Thyroid gland (tissue), 4 donors: Measurements from ENCODE around the gene MLXIPL.

Experiments used
- POLR2A ChIP-seq, 2 donors: fragments of 450-650 bp; IDR thresholded peaks; one replicate each; pipeline ENCODE4 v1.6.1; 2017; ENCODE audit warnings: antibody characterized with exemption in 2 of 2, mild to moderate bottlenecking in 2 of 2, moderate library complexity in 1 of 2
- TF ChIP-seq, protein P1 (sequence below), 6 experiments: fragments of 200-600 bp in 3 of 6; fragments of 450-650 bp in 3 of 6; sonication (generic) in 3 of 6; IDR thresholded peaks; one replicate each; pipeline ENCODE4 v1.5.1; 2016 to 2019; ENCODE audit warnings: antibody characterized with exemption in 6 of 6, mild to moderate bottlenecking in 2 of 6, inconsistent platforms in 1 of 6, moderate library complexity in 1 of 6

DNA sequence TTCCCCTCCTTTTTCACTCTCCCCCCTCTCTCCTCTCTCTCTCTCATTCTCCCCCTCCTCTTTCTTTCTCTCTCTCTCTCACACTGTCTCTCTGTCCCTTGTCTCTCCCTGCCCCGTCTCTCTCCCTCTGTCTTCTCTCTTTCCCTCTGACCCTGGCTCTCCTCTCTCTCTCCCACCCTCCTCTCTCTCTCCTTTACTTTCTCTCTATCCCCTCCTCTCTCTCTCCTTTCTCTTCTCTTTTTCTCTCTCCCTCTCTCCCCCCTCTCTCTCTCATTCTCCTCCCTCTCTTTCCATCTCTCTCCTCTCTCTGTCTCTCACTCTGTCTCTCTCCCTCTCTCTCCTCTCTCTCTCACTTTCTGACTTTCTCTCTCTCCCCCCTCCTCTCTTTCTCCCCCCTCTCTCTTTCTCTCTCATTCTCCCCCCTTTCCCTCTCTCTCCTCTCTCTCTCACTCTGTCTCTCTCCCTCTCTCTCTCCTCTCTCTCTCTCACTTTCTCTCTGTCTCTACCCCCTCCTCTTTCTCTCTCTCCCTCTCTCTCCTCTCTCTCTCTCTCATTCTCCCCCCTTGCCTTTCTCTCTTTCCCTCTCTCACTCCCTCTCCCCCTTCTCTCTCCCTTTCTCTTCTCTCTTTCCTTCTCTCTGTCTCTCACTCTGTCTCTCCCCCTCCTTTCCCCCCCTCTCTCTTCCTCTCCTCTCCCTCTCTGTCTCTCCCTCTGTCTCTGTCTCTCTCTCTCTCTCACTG is 24.4 kb upstream of the MLXIPL start:
- TF ChIP-seq POLR2A (IDR thresholded peaks at IDR 0.05): no peak
- TF ChIP-seq, protein P1, sequence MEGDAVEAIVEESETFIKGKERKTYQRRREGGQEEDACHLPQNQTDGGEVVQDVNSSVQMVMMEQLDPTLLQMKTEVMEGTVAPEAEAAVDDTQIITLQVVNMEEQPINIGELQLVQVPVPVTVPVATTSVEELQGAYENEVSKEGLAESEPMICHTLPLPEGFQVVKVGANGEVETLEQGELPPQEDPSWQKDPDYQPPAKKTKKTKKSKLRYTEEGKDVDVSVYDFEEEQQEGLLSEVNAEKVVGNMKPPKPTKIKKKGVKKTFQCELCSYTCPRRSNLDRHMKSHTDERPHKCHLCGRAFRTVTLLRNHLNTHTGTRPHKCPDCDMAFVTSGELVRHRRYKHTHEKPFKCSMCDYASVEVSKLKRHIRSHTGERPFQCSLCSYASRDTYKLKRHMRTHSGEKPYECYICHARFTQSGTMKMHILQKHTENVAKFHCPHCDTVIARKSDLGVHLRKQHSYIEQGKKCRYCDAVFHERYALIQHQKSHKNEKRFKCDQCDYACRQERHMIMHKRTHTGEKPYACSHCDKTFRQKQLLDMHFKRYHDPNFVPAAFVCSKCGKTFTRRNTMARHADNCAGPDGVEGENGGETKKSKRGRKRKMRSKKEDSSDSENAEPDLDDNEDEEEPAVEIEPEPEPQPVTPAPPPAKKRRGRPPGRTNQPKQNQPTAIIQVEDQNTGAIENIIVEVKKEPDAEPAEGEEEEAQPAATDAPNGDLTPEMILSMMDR (IDR thresholded peaks at IDR 0.05): no peak
